ENCODE results near the gene SULT1A2. TPM values are rescaled to one million over a fixed set of nuclear protein-coding genes. Genes with fewer than 3 reads are reported as not detected.

SULT1A2 gene
- total and polyA plus RNA-seq, 2 of the 13 experiments (the other 11 are each of a cell fraction or from before 2014, with no cell fraction given) = 33.0 to 34.2 TPM

- TF ChIP-seq ZNF672 (CRISPR knock-in tag; IDR thresholded peaks at IDR 0.05) = no peak
- no peak for TF ChIP-seq STAG1 (CRISPR knock-in tag; IDR thresholded peaks at IDR 0.05)
- TF ChIP-seq CSRNP2 (CRISPR knock-in tag; conservative IDR thresholded peaks at IDR 0.05; ENCODE audit: low read depth) = no peak
- no peak for TF ChIP-seq THAP8 (CRISPR knock-in tag; IDR thresholded peaks at IDR 0.05; ENCODE audit: borderline replicate concordance)
- TF ChIP-seq ZBTB2 (CRISPR knock-in tag; IDR thresholded peaks at IDR 0.05; ENCODE audit: low read depth) = no peak
- TF ChIP-seq SMYD3 (CRISPR knock-in tag; IDR thresholded peaks at IDR 0.05) = no peak
- no peak for TF ChIP-seq SMC3 (IDR thresholded peaks at IDR 0.05; ENCODE audit: low read length)
- TF ChIP-seq REL (CRISPR knock-in tag; conservative IDR thresholded peaks at IDR 0.05) = no peak
- no peak for TF ChIP-seq ATF1 (CRISPR knock-in tag; IDR thresholded peaks at IDR 0.05)
- no peak for TF ChIP-seq SNRNP70 (IDR thresholded peaks at IDR 0.05; ENCODE audit: low read depth, low read length)
- no peak for TF ChIP-seq RXRB (CRISPR knock-in tag; IDR thresholded peaks at IDR 0.05; ENCODE audit: borderline replicate concordance)
- TF ChIP-seq FOXA3 (CRISPR knock-in tag; IDR thresholded peaks at IDR 0.05) = no peak
- TF ChIP-seq ZNF776 (CRISPR knock-in tag; IDR thresholded peaks at IDR 0.05) = 0 out of 2 replicates have a peak, but pooled peaks have one; percentile 28
- TF ChIP-seq ZSCAN29 (CRISPR knock-in tag; conservative IDR thresholded peaks at IDR 0.05) = 0 out of 2 replicates have a peak, but pooled peaks have one; percentile 3
- no peak for TF ChIP-seq ZNF629 (CRISPR knock-in tag; conservative IDR thresholded peaks at IDR 0.05)
- no peak for TF ChIP-seq GATAD1 (CRISPR knock-in tag; IDR thresholded peaks at IDR 0.05)
- no peak for TF ChIP-seq SP2 (CRISPR knock-in tag; IDR thresholded peaks at IDR 0.05)
- no peak for TF ChIP-seq TAF15 (IDR thresholded peaks at IDR 0.05; ENCODE audit: low read depth, low read length, poor library complexity, severe bottlenecking)
- no peak for TF ChIP-seq SAFB2 (CRISPR knock-in tag; IDR thresholded peaks at IDR 0.05; ENCODE audit: borderline replicate concordance, low read depth)
- TF ChIP-seq PRPF4 (IDR thresholded peaks at IDR 0.05; ENCODE audit: low read depth, low read length, poor library complexity, severe bottlenecking) = no peak
- no peak for TF ChIP-seq TARDBP (CRISPR knock-in tag; IDR thresholded peaks at IDR 0.05)
- no peak for TF ChIP-seq ZNF451 (CRISPR knock-in tag; IDR thresholded peaks at IDR 0.05)
- TF ChIP-seq ZNF891 (CRISPR knock-in tag; IDR thresholded peaks at IDR 0.05) = peak; percentile 43; the same call in 1 of the 2 replicates
- no peak for TF ChIP-seq ZNF207 (IDR thresholded peaks at IDR 0.05; ENCODE audit: borderline replicate concordance)
- no peak for TF ChIP-seq ELF4 (CRISPR knock-in tag; IDR thresholded peaks at IDR 0.05; ENCODE audit: borderline replicate concordance)
- 0 out of 2 replicates have a peak, but pooled peaks have one; percentile 43 for TF ChIP-seq ZNF337 (CRISPR knock-in tag; IDR thresholded peaks at IDR 0.05; ENCODE audit: borderline replicate concordance, low read depth)
- TF ChIP-seq ZFP82 (CRISPR knock-in tag; IDR thresholded peaks at IDR 0.05; ENCODE audit: borderline replicate concordance) = no peak
- TF ChIP-seq SYNCRIP (IDR thresholded peaks at IDR 0.05; ENCODE audit: insufficient read depth, low read depth, low read length) = no peak
- TF ChIP-seq NCOR1 (IDR thresholded peaks at IDR 0.05; ENCODE audit: borderline replicate concordance, low read length) = no peak
- TF ChIP-seq HNRNPUL1 (IDR thresholded peaks at IDR 0.05; ENCODE audit: low read depth, low read length) = no peak
Measured at GRCh38 chr16:28596115-28596630, 677 bp downstream of the SULT1A2 start (continued).
